Muscle of leg (tissue), 11 donors: ENCODE data around the gene SLC22A17. TPM values are rescaled to one million over a fixed set of nuclear protein-coding genes. Genes with fewer than 3 reads are reported as not detected.
A peak's percentile ranks its signal among the peaks of the same experiment; 100 is the strongest.

Source experiments
- DNase-seq: peaks from one replicate; pipeline ENCODE4 v3.0.0; 2013
- H3K27ac ChIP-seq: one replicate; pipeline ENCODE4 v1.5.1; 2013; ENCODE audit warnings: mild to moderate bottlenecking, low read length, control low read depth
- H3K27me3 ChIP-seq: one replicate; pipeline ENCODE4 v1.6.1; 2013; ENCODE audit warnings: low read length; ENCODE audit not compliant: control insufficient read depth, insufficient read depth
- H3K36me3 ChIP-seq: one replicate; pipeline ENCODE4 v1.6.1; 2013; ENCODE audit warnings: low read length; ENCODE audit not compliant: control insufficient read depth, insufficient read depth
- H3K4me1 ChIP-seq: one replicate; pipeline ENCODE4 v1.6.1; 2013; ENCODE audit warnings: low read length; ENCODE audit not compliant: control insufficient read depth, insufficient read depth
- H3K4me3 ChIP-seq: one replicate; pipeline ENCODE4 v1.5.1; 2013; ENCODE audit warnings: low read length, control low read depth
- H3K9me3 ChIP-seq: replicated peaks from 2 replicates; pipeline ENCODE4 v1.6.1; 2013; ENCODE audit warnings: low read depth, low read length; ENCODE audit not compliant: control insufficient read depth
- WGBS: methylation state at CpG from one replicate; pipeline ENCODE4 v1.1.5; 2013; ENCODE audit warnings: missing lambda C conversion rate; ENCODE audit not compliant: insufficient coverage; 5-methylcytosine and 5-hydroxymethylcytosine counted together
- polyA plus RNA-seq, 8 donors: library from polyadenylated mRNA; unstranded; fragments of 120-200 nt; gene quantifications; one replicate each; pipeline versions ENCODE4 v1.2.1 to v1.2.3, GENCODE V29; 2013; ENCODE audit warnings: inconsistent platforms in 1 of 8, low replicate concordance in 1 of 8; ENCODE audit not compliant: insufficient read length in 8 of 8, insufficient read depth in 1 of 8
- total RNA-seq: library from RNA; stranded (reverse); fragments of 120-200 nt; gene quantifications from one replicate; pipeline ENCODE4 v1.2.4, GENCODE V29; 2013

SLC22A17 gene
- total and polyA plus RNA-seq, 9 donors, result 15.5 to 26.8 (median 20.2) TPM

DNA sequence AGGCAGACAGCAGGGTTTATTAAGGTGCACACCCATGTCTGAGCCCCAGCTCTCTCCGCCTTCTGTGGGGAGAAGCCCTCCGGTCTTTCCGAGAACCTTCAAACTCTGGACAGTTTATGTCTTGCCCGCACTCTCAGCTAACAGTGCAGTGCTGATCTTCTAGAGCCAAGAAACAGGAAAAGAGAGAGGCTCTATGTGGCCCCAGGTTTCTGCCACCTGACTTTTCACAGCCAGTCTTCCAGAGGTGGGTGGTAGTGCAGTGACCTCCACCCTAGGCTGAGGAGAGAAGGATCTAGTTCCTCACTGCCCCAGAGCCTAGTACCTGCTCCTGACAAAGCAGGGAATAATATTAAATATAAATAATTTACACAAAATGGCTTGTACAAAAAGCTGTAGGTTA is 4.0 kb upstream of the SLC22A17 start:
- peaks cover 36% of the 10 kb centered on the region for H3K4me1 ChIP-seq
- peaks cover 51% of the 10 kb centered on the region for H3K36me3 ChIP-seq
- 85% methylated on average over 4 of the region's 4 CpGs for WGBS
- no peak overlapping the region for H3K27ac ChIP-seq
- no peaks in the 10 kb centered on the region for H3K9me3 ChIP-seq
- no peak overlapping the region for H3K4me3 ChIP-seq
- H3K27me3 ChIP-seq, result peaks cover 13% of the 10 kb centered on the region
- DNase-seq, result no peak

DNA sequence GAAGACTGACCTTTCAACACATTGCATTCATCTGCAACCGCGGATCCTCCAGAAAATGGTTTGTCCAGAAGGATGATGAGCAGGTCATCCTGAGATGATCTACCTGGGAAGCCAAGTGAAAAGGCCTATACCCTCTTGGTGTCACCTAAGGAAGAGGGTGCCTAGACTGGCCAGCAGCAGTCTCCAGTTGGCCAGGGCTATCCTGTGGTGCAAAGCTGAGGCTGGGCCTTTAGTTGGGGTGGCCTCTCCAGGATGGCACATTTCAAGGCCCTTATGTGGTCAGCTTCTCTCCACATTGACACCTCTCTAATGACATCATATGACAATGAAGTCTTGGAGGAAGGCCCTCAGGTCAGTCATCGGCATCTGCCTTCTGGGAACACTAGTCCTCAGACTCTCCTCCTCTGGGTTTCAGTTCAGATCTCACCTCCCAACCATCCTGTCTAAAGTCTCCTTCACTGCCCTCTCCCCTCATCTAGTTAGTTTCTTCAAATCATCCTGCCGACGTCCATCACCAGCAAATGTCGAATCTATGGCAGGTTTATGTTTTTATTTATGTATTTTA is 3.3 kb upstream of the SLC22A17 start:
- peaks cover 32% of the 10 kb centered on the region for H3K4me1 ChIP-seq
- H3K36me3 ChIP-seq, result peaks cover 44% of the 10 kb centered on the region
- DNase-seq, result peak; percentile 17
- no peaks in the 10 kb centered on the region for H3K9me3 ChIP-seq
- 75% methylated on average over 1 of the region's 6 CpGs for WGBS
- no peak overlapping the region for H3K27ac ChIP-seq
- no peak overlapping the region for H3K4me3 ChIP-seq
- H3K27me3 ChIP-seq, result peaks cover 16% of the 10 kb centered on the region

- Histone ChIP-seq H3K27me3 (peaks cover 16% of the 10 kb centered on the region), H3K27ac (no peak overlapping the region), H3K4me3 (no peak overlapping the region), H3K36me3 (peaks cover 35% of the 10 kb centered on the region), H3K9me3 (no peaks in the 10 kb centered on the region), H3K4me1 (peaks cover 24% of the 10 kb centered on the region)
- DNase-seq, result peak; percentile 4
- WGBS, result 89% methylated on average over 5 of the region's 6 CpGs
These were observed 2.3 kb upstream of the SLC22A17 start for GRCh38 chr14:23354990-23355389.

DNA sequence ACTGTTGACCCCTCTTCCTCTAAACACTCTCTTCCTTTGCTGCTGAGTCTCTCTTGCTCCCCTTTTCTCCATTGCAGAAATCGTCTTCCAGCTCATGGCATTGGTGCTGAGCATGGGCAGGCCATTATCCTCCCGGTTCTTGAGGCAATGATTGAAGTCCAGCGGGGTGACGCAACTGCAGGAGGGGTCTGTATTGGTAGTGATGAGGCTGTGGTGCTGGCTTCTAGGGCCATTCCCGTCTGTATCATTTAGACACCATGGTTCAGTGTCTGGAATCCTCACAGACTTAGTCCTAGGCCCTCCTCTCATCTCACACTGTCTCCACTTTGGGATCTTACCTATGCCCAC is 720 bp upstream of the SLC22A17 start:
- Histone ChIP-seq H3K27ac (peak overlapping the region; percentile 2), H3K4me1 (peaks cover 14% of the 10 kb centered on the region), H3K4me3 (no peak overlapping the region), H3K36me3 (peaks cover 31% of the 10 kb centered on the region), H3K9me3 (no peaks in the 10 kb centered on the region), H3K27me3 (peaks cover 16% of the 10 kb centered on the region)
- 80% methylated on average over 2 of the region's 5 CpGs for WGBS
- DNase-seq, result no peak

GRCh38 chr14:23351681-23352505 is 794 bp downstream of the SLC22A17 start:
- Histone ChIP-seq H3K27me3 (peaks cover 16% of the 10 kb centered on the region), H3K4me1 (peaks cover 14% of the 10 kb centered on the region), H3K4me3 (peak overlapping the region; percentile 64), H3K9me3 (no peaks in the 10 kb centered on the region), H3K36me3 (peaks cover 24% of the 10 kb centered on the region), H3K27ac (no peak overlapping the region)
- WGBS, result 7% methylated on average over 44 of the region's 61 CpGs
- DNase-seq, result peak; percentile 38

DNA sequence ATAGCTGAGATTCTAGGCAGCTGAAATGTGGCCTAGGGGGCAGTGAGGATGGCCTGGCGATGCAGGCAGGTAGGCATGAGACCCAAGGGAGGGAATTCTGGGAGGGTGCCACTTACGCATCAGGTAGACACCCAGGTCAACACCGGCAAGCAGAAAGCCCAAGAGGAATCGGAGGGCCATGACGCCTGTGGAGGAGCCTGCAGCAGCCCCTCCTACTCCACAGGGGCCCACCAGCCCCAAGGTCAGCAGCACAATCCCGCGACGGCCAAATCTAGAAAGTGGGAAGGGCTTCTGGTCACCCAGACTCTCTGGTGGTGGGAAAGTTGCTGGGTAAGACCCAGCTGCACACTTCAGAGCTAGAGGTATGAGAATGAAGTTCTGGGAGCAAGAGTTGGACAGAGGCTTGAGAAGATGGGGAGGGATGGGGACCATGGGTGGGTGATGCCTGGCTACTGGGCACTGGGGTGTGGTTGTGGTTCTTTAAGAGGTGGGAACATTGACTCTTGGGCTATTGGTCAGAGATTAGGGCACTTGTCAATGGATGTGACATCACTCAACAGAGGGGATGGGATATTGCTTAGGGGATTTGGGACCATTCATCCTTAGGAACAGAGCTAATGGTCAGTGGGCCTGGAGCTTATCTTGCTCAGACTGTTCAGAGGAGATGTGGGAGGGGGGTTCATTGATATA is 3.4 kb downstream of the SLC22A17 start:
- Histone ChIP-seq H3K27ac (no peak overlapping the region), H3K4me1 (peaks cover 14% of the 10 kb centered on the region), H3K36me3 (peaks cover 16% of the 10 kb centered on the region), H3K9me3 (no peaks in the 10 kb centered on the region), H3K4me3 (no peak overlapping the region), H3K27me3 (peaks cover 16% of the 10 kb centered on the region)
- WGBS, result 86% methylated on average over 7 of the region's 8 CpGs
- DNase-seq, result no peak

- 100% methylated on average over 1 of the region's 6 CpGs for WGBS
- no peaks in the 10 kb centered on the region for H3K9me3 ChIP-seq
- no peak for DNase-seq
- peaks cover 16% of the 10 kb centered on the region for H3K36me3 ChIP-seq
- H3K27me3 ChIP-seq, result peaks cover 10% of the 10 kb centered on the region
- H3K4me3 ChIP-seq, result no peak overlapping the region
- H3K4me1 ChIP-seq, result peaks cover 13% of the 10 kb centered on the region
- no peak overlapping the region for H3K27ac ChIP-seq
These were observed 4.4 kb downstream of the SLC22A17 start for GRCh38 chr14:23348297-23348655.

- 82% methylated on average over 8 of the region's 19 CpGs for WGBS
- Histone ChIP-seq H3K4me1 (peaks cover 10% of the 10 kb centered on the region), H3K9me3 (no peaks in the 10 kb centered on the region), H3K36me3 (peaks cover 16% of the 10 kb centered on the region), H3K27me3 (peaks cover 10% of the 10 kb centered on the region), H3K27ac (no peak overlapping the region), H3K4me3 (no peak overlapping the region)
- DNase-seq, result no peak
These were observed 5.0 kb downstream of the SLC22A17 start for GRCh38 chr14:23347406-23348296.

GRCh38 chr14:23346693-23347405 is 5.8 kb downstream of the SLC22A17 start:
- peaks cover 5% of the 10 kb centered on the region for H3K27me3 ChIP-seq
- H3K27ac ChIP-seq, result no peak overlapping the region
- H3K4me1 ChIP-seq, result peaks cover 4% of the 10 kb centered on the region
- peaks cover 16% of the 10 kb centered on the region for H3K36me3 ChIP-seq
- WGBS, result 67% methylated on average over 21 of the region's 27 CpGs
- no peaks in the 10 kb centered on the region for H3K9me3 ChIP-seq
- DNase-seq, result no peak
- H3K4me3 ChIP-seq, result no peak overlapping the region
